WTC11 (cell line): ENCODE results near the gene RSPH1. TPM values are rescaled to one million over a fixed set of nuclear protein-coding genes. Genes with fewer than 3 reads are reported as not detected.

Source experiments
- ATAC-seq: fragments of 200-7000 bp; cut with Tn5 transposase; 2 replicates; pipeline ENCODE4 v1.10.0; 2021; ENCODE audit warnings: mild to moderate bottlenecking, moderate library complexity
- CTCF ChIA-PET: fragments of 300-600 bp; sonication (Branson Sonifier 250); formaldehyde crosslinking; loops from one replicate; lab custom pipeline; 2021; ENCODE audit warnings: antibody characterized with exemption; lab: Charles Lee
- POLR2A ChIA-PET: fragments of 350-600 bp; sonication (Branson Sonifier 250); formaldehyde crosslinking; loops from one replicate; lab custom pipeline; 2021; ENCODE audit warnings: antibody characterized with exemption; lab: Charles Lee
- DNase-seq: peaks from one replicate; pipeline ENCODE4 v3.0.0; 2021; ENCODE audit warnings: low spot score
- H3K27ac Mint-ChIP-seq: 2 replicates; pipeline ENCODE4 v1.8.0; 2021; ENCODE audit warnings: mixed read lengths
- H3K27me3 Mint-ChIP-seq: 2 replicates; pipeline ENCODE4 v1.8.0; 2021; ENCODE audit warnings: low read depth, mild to moderate bottlenecking, moderate library complexity, mixed read lengths
- H3K36me3 Mint-ChIP-seq: 2 replicates; pipeline ENCODE4 v1.8.0; 2021; ENCODE audit warnings: mixed read lengths
- H3K4me1 Mint-ChIP-seq: 2 replicates; pipeline ENCODE4 v1.8.0; 2022; ENCODE audit warnings: mixed read lengths
- H3K4me3 Mint-ChIP-seq: 2 replicates; pipeline ENCODE4 v1.8.0; 2021; ENCODE audit warnings: mild to moderate bottlenecking, moderate library complexity, mixed read lengths
- H3K9me3 Mint-ChIP-seq: 2 replicates; pipeline ENCODE4 v1.8.0; 2021; ENCODE audit warnings: mixed read lengths
- ATF6 ChIP-seq: sonication (generic); formaldehyde crosslinking; IDR thresholded peaks from 2 replicates; pipeline ENCODE4 v1.8.1; 2023; ENCODE audit warnings: mild to moderate bottlenecking, missing genetic modification reagents
- E2F4 ChIP-seq: sonication (generic); formaldehyde crosslinking; IDR thresholded peaks from 2 replicates; pipeline ENCODE4 v1.8.1; 2022; ENCODE audit warnings: low read depth, mild to moderate bottlenecking, moderate library complexity, missing genetic modification reagents, borderline replicate concordance
- ELF4 ChIP-seq: sonication (generic); formaldehyde crosslinking; IDR thresholded peaks from 2 replicates; pipeline ENCODE4 v1.8.1; 2022; ENCODE audit warnings: low read depth, mild to moderate bottlenecking, moderate library complexity, missing genetic modification reagents
- ESRRA ChIP-seq: sonication (generic); formaldehyde crosslinking; IDR thresholded peaks from 2 replicates; pipeline ENCODE4 v1.8.1; 2022; ENCODE audit warnings: mild to moderate bottlenecking, missing genetic modification reagents, borderline replicate concordance
- FOXJ3 ChIP-seq: sonication (generic); formaldehyde crosslinking; IDR thresholded peaks from 2 replicates; pipeline ENCODE4 v1.9.0; 2021; ENCODE audit warnings: missing genetic modification reagents, mild to moderate bottlenecking, borderline replicate concordance
- OVOL2 ChIP-seq: fragments of 250-450 bp; sonication (Bioruptor Pico); IDR thresholded peaks from 2 replicates; pipeline ENCODE4 v1.9.0; 2021; ENCODE audit warnings: mild to moderate bottlenecking, borderline replicate concordance
- PRDM15 ChIP-seq: sonication (generic); formaldehyde crosslinking; IDR thresholded peaks from 2 replicates; pipeline ENCODE4 v1.8.0; 2022; ENCODE audit warnings: missing genetic modification reagents
- RORB ChIP-seq: fragments of 250-450 bp; sonication (Bioruptor Pico); IDR thresholded peaks from 2 replicates; pipeline ENCODE4 v1.9.0; 2021; ENCODE audit warnings: mild to moderate bottlenecking
- TCF7 ChIP-seq: sonication (generic); formaldehyde crosslinking; IDR thresholded peaks from 2 replicates; pipeline ENCODE4 v1.8.0; 2022; ENCODE audit warnings: mild to moderate bottlenecking, low read depth, missing genetic modification reagents, moderate library complexity
- TEAD1 ChIP-seq: sonication (generic); formaldehyde crosslinking; IDR thresholded peaks from 2 replicates; pipeline ENCODE4 v1.8.0; 2022; ENCODE audit warnings: mild to moderate bottlenecking, missing genetic modification reagents
- ZBTB21 ChIP-seq: sonication (generic); formaldehyde crosslinking; IDR thresholded peaks from 2 replicates; pipeline ENCODE4 v1.8.1; 2023; ENCODE audit warnings: mild to moderate bottlenecking, missing genetic modification reagents, borderline replicate concordance
- ZNF121 ChIP-seq: sonication (generic); formaldehyde crosslinking; IDR thresholded peaks from 2 replicates; pipeline ENCODE4 v1.8.0; 2023; ENCODE audit warnings: missing genetic modification reagents
- ZNF219 ChIP-seq: sonication (generic); formaldehyde crosslinking; IDR thresholded peaks from 2 replicates; pipeline ENCODE4 v1.8.0; 2023; ENCODE audit warnings: missing genetic modification reagents, mild to moderate bottlenecking, borderline replicate concordance
- ZNF532 ChIP-seq: fragments of 250-450 bp; sonication (Bioruptor Pico); IDR thresholded peaks from 2 replicates; pipeline ENCODE4 v1.9.0; 2021; ENCODE audit warnings: mild to moderate bottlenecking, borderline replicate concordance
- total RNA-seq: library from RNA; stranded (reverse); gene quantifications from 3 replicates; pipeline ENCODE4 v1.2.3, GENCODE V29; 2021
- TF ChIP-seq, protein P1 (sequence below): sonication (generic); formaldehyde crosslinking; IDR thresholded peaks from 2 replicates; pipeline ENCODE4 v1.8.0; 2022; ENCODE audit warnings: mild to moderate bottlenecking, missing genetic modification reagents
- TF ChIP-seq, protein P2 (sequence below): fragments of 250-450 bp; sonication (Bioruptor Pico); IDR thresholded peaks from 2 replicates; pipeline ENCODE4 v1.9.0; 2021; ENCODE audit warnings: mild to moderate bottlenecking

The RSPH1 gene
- total RNA-seq, 1 experiment from 2014 or later: 0.11 TPM

GRCh38 chr21:42541618-42542017 is 45.6 kb upstream of the RSPH1 start:
- DNase-seq (no peak), ATAC-seq (no peak)
- ChIA-PET POLR2A (no interaction called here), CTCF (interaction anchor here (0.8 to 1.0 kb wide), 3 partner anchors 75 to 219 kb away, joined by 3 read pairs; no protein-coding TSS in a partner anchor)
- Mint-ChIP-seq H3K27ac (no peak overlapping the region), H3K4me3 (no peak overlapping the region), H3K36me3 (peaks cover 21% of the 10 kb centered on the region), H3K27me3 (no peaks in the 10 kb centered on the region), H3K4me1 (peaks cover 10% of the 10 kb centered on the region), H3K9me3 (no peaks in the 10 kb centered on the region)
- no peak for TF ChIP-seq FOXJ3
- no peak for TF ChIP-seq ZBTB21
- TF ChIP-seq ZNF121: peak; percentile 72; the same call in 1 of the 2 replicates
- no peak for TF ChIP-seq OVOL2 (CRISPR knock-in tag)
- no peak for TF ChIP-seq ATF6 (CRISPR knock-in tag)
- no peak for TF ChIP-seq ZNF532

DNA sequence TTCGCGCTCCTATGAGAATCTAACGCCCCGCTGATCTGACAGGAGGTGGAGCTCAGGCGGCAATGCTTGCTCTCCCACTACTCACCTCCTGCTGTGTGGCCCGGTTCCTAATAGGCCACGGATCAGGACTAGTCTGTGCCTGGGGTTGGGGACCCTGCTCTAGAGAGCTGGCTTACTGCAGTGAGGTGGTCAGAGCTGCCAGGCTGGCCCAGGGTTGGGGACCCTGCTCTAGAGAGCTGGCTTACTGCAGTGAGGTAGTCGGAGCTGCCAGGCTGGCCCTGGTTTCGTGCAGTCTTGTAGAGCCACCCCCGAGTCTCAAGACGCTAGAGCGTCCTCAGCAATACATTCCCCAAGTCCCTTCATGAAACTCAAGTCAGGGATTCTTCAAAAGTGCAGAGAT is 45.1 kb upstream of the RSPH1 start:
- no peak for DNase-seq
- Mint-ChIP-seq H3K27ac (no peak overlapping the region), H3K36me3 (peaks cover 19% of the 10 kb centered on the region), H3K27me3 (no peaks in the 10 kb centered on the region), H3K4me1 (peaks cover 10% of the 10 kb centered on the region), H3K9me3 (no peaks in the 10 kb centered on the region)
- CTCF ChIA-PET: interaction anchor here (0.8 kb wide), 2 partner anchors 74 to 220 kb away, joined by 3 read pairs; no protein-coding TSS in a partner anchor
- TF ChIP-seq PRDM15 (CRISPR knock-in tag): no peak
- no peak for TF ChIP-seq ZNF219 (CRISPR knock-in tag)
- TF ChIP-seq TCF7 (CRISPR knock-in tag): no peak
- no peak for TF ChIP-seq ESRRA (CRISPR knock-in tag)
- TF ChIP-seq RORB (CRISPR knock-in tag): no peak
- no peak for TF ChIP-seq ELF4
- TF ChIP-seq, all 79 proteins: peak for 0
- ATAC-seq: no peak
- no peak overlapping the region for H3K4me3 Mint-ChIP-seq
- POLR2A ChIA-PET: no interaction called here

- H3K4me3 Mint-ChIP-seq: no peak overlapping the region
- POLR2A ChIA-PET: no interaction called here
- no peak; the same call in 1 of the 2 replicates for ATAC-seq
- CTCF ChIA-PET: interaction anchor here (0.5 to 4.4 kb wide), 4 partner anchors 14 to 282 kb away, joined by 3 to 14 read pairs (median 6); no protein-coding TSS in a partner anchor
- no peaks in the 10 kb centered on the region for H3K27me3 Mint-ChIP-seq
- H3K9me3 Mint-ChIP-seq: no peaks in the 10 kb centered on the region
- peaks cover 10% of the 10 kb centered on the region for H3K4me1 Mint-ChIP-seq
- H3K27ac Mint-ChIP-seq: peak overlapping the region; percentile 73
- peaks cover 11% of the 10 kb centered on the region for H3K36me3 Mint-ChIP-seq
- DNase-seq: no peak
- TF ChIP-seq OVOL2 (CRISPR knock-in tag) (no peak), E2F4 (CRISPR knock-in tag) (no peak), TEAD1 (CRISPR knock-in tag) (no peak)
- TF ChIP-seq, protein P1, sequence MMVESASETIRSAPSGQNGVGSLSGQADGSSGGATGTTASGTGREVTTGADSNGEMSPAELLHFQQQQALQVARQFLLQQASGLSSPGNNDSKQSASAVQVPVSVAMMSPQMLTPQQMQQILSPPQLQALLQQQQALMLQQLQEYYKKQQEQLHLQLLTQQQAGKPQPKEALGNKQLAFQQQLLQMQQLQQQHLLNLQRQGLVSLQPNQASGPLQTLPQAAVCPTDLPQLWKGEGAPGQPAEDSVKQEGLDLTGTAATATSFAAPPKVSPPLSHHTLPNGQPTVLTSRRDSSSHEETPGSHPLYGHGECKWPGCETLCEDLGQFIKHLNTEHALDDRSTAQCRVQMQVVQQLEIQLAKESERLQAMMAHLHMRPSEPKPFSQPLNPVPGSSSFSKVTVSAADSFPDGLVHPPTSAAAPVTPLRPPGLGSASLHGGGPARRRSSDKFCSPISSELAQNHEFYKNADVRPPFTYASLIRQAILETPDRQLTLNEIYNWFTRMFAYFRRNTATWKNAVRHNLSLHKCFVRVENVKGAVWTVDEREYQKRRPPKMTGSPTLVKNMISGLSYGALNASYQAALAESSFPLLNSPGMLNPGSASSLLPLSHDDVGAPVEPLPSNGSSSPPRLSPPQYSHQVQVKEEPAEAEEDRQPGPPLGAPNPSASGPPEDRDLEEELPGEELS: no peak
- TF ChIP-seq, protein P2, sequence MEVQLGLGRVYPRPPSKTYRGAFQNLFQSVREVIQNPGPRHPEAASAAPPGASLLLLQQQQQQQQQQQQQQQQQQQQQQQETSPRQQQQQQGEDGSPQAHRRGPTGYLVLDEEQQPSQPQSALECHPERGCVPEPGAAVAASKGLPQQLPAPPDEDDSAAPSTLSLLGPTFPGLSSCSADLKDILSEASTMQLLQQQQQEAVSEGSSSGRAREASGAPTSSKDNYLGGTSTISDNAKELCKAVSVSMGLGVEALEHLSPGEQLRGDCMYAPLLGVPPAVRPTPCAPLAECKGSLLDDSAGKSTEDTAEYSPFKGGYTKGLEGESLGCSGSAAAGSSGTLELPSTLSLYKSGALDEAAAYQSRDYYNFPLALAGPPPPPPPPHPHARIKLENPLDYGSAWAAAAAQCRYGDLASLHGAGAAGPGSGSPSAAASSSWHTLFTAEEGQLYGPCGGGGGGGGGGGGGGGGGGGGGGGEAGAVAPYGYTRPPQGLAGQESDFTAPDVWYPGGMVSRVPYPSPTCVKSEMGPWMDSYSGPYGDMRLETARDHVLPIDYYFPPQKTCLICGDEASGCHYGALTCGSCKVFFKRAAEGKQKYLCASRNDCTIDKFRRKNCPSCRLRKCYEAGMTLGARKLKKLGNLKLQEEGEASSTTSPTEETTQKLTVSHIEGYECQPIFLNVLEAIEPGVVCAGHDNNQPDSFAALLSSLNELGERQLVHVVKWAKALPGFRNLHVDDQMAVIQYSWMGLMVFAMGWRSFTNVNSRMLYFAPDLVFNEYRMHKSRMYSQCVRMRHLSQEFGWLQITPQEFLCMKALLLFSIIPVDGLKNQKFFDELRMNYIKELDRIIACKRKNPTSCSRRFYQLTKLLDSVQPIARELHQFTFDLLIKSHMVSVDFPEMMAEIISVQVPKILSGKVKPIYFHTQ (CRISPR knock-in tag): no peak
Measured at GRCh38 chr21:42540396-42540795, 44.4 kb upstream of the RSPH1 start.
